Panc1 (cell line): ENCODE data around the gene TRDMT1.

ENCODE experiments used
- CTCF ChIP-seq: fragments of 450-650 bp; IDR thresholded peaks from 2 replicates; pipeline ENCODE4 v1.5.1; 2017; ENCODE audit warnings: mild to moderate bottlenecking
- POLR2AphosphoS5 ChIP-seq: IDR thresholded peaks from 2 replicates; pipeline ENCODE4 v1.6.1; 2012; ENCODE audit warnings: mild to moderate bottlenecking, low read depth, low read length, moderate library complexity

- no peak for TF ChIP-seq CTCF
- TF ChIP-seq POLR2AphosphoS5: no peak
Observed at GRCh38 chr10:17213646-17214349, 12.3 kb upstream of the TRDMT1 start.
